Fibroblast of mammary gland (primary cell): ENCODE measurements around the gene RPL36AL.
A peak's percentile ranks its signal among the peaks of the same experiment; 100 is the strongest.
"Not testable (repeated sequence)": the region's sequence is repeated elsewhere in the genome, so short reads cannot be mapped to it uniquely, and the experiment has no call there.

ENCODE experiments used
- DNase-seq: peaks from one replicate; pipeline ENCODE4 v3.0.0-alpha.2; 2010; ENCODE audit warnings: low read depth
- H3K4me3 ChIP-seq: 2 replicates; pipeline ENCODE4 v1.5.1; 2011; ENCODE audit warnings: low read depth, mild to moderate bottlenecking, low read length, moderate library complexity; ENCODE audit not compliant: control insufficient read depth
- CTCF ChIP-seq: conservative IDR thresholded peaks from 2 replicates; pipeline ENCODE4 v1.5.1; 2011; ENCODE audit warnings: low read depth, low read length, inconsistent platforms; ENCODE audit not compliant: control insufficient read depth, insufficient read depth

Gene RPL36AL

GRCh38 chr14:49620182-49621113 lies at the start of gene RPL36AL, which contains the start of gene MGAT2:
Gene RPL36AL (minus strand): TSS chr14:49620626. CDS start chr14:49619104, 1,522 bp downstream.
Gene MGAT2 (plus strand): TSS chr14:49620799. CDS start chr14:49621269, 470 bp downstream.
- DNase-seq: peak; percentile 99
- peak within 1 kb of the TSS; percentile 97 for H3K4me3 ChIP-seq
- TF ChIP-seq CTCF: peak; percentile 5

- no peak for DNase-seq
- H3K4me3 ChIP-seq: no peak overlapping the region
- TF ChIP-seq CTCF: no peak
Measured at GRCh38 chr14:49659526-49660455, 39.4 kb upstream of the RPL36AL start.

- not testable (repeated sequence) for H3K4me3 ChIP-seq
- peak; percentile 35 for DNase-seq
Measured at GRCh38 chr14:49657500-49657899, 37.1 kb upstream of the RPL36AL start.

GRCh38 chr14:49654511-49654910 lies 34.1 kb upstream of the RPL36AL start:
- no peak for DNase-seq
- TF ChIP-seq CTCF: no peak
- no peak overlapping the region for H3K4me3 ChIP-seq

- no peak for TF ChIP-seq CTCF
- H3K4me3 ChIP-seq: no peak overlapping the region
- no peak for DNase-seq
Measured at GRCh38 chr14:49653508-49653907, 33.1 kb upstream of the RPL36AL start.

- no peak overlapping the region for H3K4me3 ChIP-seq
- no peak for TF ChIP-seq CTCF
Measured at GRCh38 chr14:49642163-49642562, 21.7 kb upstream of the RPL36AL start.

More at GRCh38 chr14:49642163-49642562, 21.7 kb upstream of the RPL36AL start:
- DNase-seq: no peak
